Naive thymus-derived CD4-positive, alpha-beta T cell (primary cell): ENCODE measurements around the gene PCSK9. TPM values are rescaled to one million over a fixed set of nuclear protein-coding genes. Genes with fewer than 3 reads are reported as not detected.

ENCODE experiments used
- ATAC-seq: fragments of 150-1000 bp; cut with Tn5 transposase; 2 replicates; pipeline ENCODE4 v1.10.0; 2021; ENCODE audit warnings: mild to moderate bottlenecking, moderate library complexity
- CTCF ChIA-PET: fragments of 350-600 bp; sonication (Branson Sonifier 250); formaldehyde crosslinking; loops from one replicate; lab custom pipeline; 2021; ENCODE audit warnings: antibody characterized with exemption; lab: Charles Lee
- POLR2A ChIA-PET: fragments of 350-600 bp; sonication (Branson Sonifier 250); formaldehyde crosslinking; loops from one replicate; lab custom pipeline; 2021; ENCODE audit warnings: antibody characterized with exemption, inconsistent platforms; lab: Charles Lee
- DNase-seq, 9 donors: peaks; one replicate each; pipeline versions ENCODE4 v3.0.0 to v3.0.0-alpha.2; 2020 to 2022; ENCODE audit warnings: mixed read lengths in 1 of 9
- H3K27ac ChIP-seq: one replicate; pipeline ENCODE4 v1.7.0; 2013; ENCODE audit warnings: mild to moderate bottlenecking, low read depth, low read length, moderate library complexity
- H3K27me3 ChIP-seq, 2 donors: one replicate each; pipeline ENCODE4 v1.7.0; 2013; ENCODE audit warnings: low read length in 2 of 2, mild to moderate bottlenecking in 2 of 2, moderate library complexity in 2 of 2; ENCODE audit not compliant: control insufficient read depth in 2 of 2, insufficient read depth in 2 of 2
- H3K36me3 ChIP-seq, 3 experiments: 1 replicate in 2 of 3; 2 replicates in 1 of 3; pipeline ENCODE4 v1.7.0; 2013; ENCODE audit warnings: low read length in 3 of 3, mild to moderate bottlenecking in 3 of 3, moderate library complexity in 1 of 3; ENCODE audit not compliant: insufficient read depth in 3 of 3, control insufficient read depth in 2 of 3
- H3K4me1 ChIP-seq, 2 donors: one replicate each; pipeline ENCODE4 v1.7.0; 2013; ENCODE audit warnings: low read length in 2 of 2, mild to moderate bottlenecking in 2 of 2, moderate library complexity in 1 of 2; ENCODE audit not compliant: control insufficient read depth in 2 of 2, insufficient read depth in 2 of 2
- H3K4me3 ChIP-seq: 2 replicates; pipeline ENCODE4 v1.7.0; 2013; ENCODE audit warnings: mild to moderate bottlenecking, low read length
- H3K9me3 ChIP-seq, 3 experiments: 1 replicate in 2 of 3; 2 replicates in 1 of 3; pipeline ENCODE4 v1.7.0; 2013; ENCODE audit warnings: low read length in 3 of 3; ENCODE audit not compliant: control insufficient read depth in 2 of 3
- H3K27ac Mint-ChIP-seq, 9 donors: one replicate each; pipeline ENCODE4 v1.8.0; 2020 to 2022; ENCODE audit warnings: mixed read lengths in 9 of 9, mild to moderate bottlenecking in 8 of 9, moderate library complexity in 5 of 9, inconsistent platforms in 2 of 9
- H3K27me3 Mint-ChIP-seq, 5 donors: one replicate each; pipeline ENCODE4 v1.8.0; 2021 to 2022; ENCODE audit warnings: mixed read lengths in 5 of 5, mild to moderate bottlenecking in 1 of 5
- H3K36me3 Mint-ChIP-seq, 5 donors: one replicate each; pipeline ENCODE4 v1.8.0; 2020 to 2022; ENCODE audit warnings: mixed read lengths in 5 of 5, mild to moderate bottlenecking in 3 of 5, inconsistent platforms in 1 of 5
- H3K4me1 Mint-ChIP-seq, 7 donors: one replicate each; pipeline ENCODE4 v1.8.0; 2020 to 2022; ENCODE audit warnings: mixed read lengths in 7 of 7, mild to moderate bottlenecking in 3 of 7, inconsistent platforms in 1 of 7
- H3K4me3 Mint-ChIP-seq, 10 donors: one replicate each; pipeline ENCODE4 v1.8.0; 2020 to 2022; ENCODE audit warnings: mild to moderate bottlenecking in 10 of 10, mixed read lengths in 10 of 10, moderate library complexity in 6 of 10, inconsistent platforms in 2 of 10
- H3K9me3 Mint-ChIP-seq, 11 donors: one replicate each; pipeline ENCODE4 v1.8.0; 2020 to 2022; ENCODE audit warnings: mixed read lengths in 11 of 11, mild to moderate bottlenecking in 4 of 11, inconsistent platforms in 1 of 11, moderate library complexity in 1 of 11
- intact Hi-C, 2 donors: fragments of 100-400 bp; cut with micrococcal nuclease; formaldehyde crosslinking; loops; one replicate each; pipeline ENCODE4 v1.15.1; 2023
- polyA plus RNA-seq, 2 donors: library from polyadenylated mRNA; unstranded; fragments of 300-500 nt; fragmentation: Illumina TruSeq; gene quantifications; one replicate each; pipeline ENCODE4 v1.2.3, GENCODE V29; 2021
- total RNA-seq, 6 experiments: library from RNA in 5 of 6; stranded (reverse) in 5 of 6; gene quantifications; 1 replicate in 5 of 6; 2 replicates in 1 of 6; pipeline ENCODE4 v1.2.3 and lab custom pipeline; 2021 to 2026

The PCSK9 gene
- total and polyA plus RNA-seq, 7 experiments from 2014 or later = not detected

DNA sequence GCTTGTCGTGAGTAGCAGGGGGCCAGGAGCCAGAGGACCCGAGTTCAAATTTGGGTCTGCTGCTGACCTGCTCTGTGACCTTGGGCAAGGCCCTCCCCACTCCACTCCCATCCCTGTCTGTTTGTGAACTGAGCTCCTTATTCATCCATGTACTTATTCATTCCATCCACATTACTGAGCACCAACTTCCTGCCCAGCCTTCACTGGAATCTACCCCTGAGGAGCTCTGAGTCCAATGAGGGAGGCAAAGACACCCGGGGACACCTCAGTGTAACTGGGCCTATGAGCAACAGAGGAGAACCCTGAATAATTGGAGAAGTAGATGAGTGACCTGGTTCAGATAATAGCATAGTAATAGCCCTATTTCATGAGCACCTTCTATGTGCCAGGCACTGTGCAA lies 31.7 kb upstream of the PCSK9 start:
- no peak overlapping the region for H3K27ac ChIP-seq
- ChIA-PET CTCF (no interaction called here), POLR2A (no interaction called here)
- Mint-ChIP-seq H3K9me3 (no peaks in the 10 kb centered on the region), H3K4me1 (no peaks in the 10 kb centered on the region), H3K27me3 (peaks cover 0 to 4% (median 0%) of the 10 kb centered on the region in 5 donors), H3K27ac (no peak overlapping the region), H3K36me3 (no peaks in the 10 kb centered on the region), H3K4me3 (no peak overlapping the region)
- no peaks in the 10 kb centered on the region for H3K27me3 ChIP-seq
- no peaks in the 10 kb centered on the region for H3K4me1 ChIP-seq
- no peak overlapping the region for H3K4me3 ChIP-seq
- ATAC-seq = no peak
- H3K9me3 ChIP-seq = no peaks in the 10 kb centered on the region
- no peaks in the 10 kb centered on the region for H3K36me3 ChIP-seq
- no peak for DNase-seq
- intact Hi-C loops = no loop called here

DNA sequence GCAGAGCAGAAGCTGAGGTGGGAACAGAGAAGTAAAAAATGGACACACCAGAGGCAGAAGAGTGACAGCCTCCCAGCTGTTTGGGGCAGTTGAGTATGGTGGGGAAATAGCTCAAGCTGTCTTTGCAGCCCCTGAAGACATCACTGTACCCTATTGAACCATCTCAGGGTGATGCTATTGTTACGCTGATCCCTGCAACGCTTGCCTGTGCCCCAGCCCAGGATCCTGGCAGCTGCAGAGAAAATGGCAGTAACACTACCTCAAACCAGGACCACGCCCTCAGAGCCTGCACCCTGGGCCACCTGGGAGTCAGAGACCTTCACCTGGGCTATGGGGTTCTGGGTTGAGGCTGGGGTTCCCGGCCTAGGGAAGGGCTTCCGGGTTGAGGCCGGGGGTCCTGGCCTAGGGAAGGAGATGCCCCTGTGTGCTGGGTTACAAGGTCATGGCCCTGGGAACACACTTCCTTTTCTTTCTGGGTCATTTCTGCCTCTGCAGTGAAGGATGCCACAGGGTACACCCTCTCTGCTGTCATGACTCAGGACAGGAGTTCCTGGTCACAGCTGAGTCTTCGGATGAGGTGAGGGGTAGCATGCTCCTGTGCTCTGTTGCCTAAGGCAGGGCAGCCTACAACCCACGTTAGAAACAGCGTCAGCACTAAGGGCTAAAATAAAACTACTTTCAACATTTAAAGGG lies 29.0 kb upstream of the PCSK9 start:
- H3K9me3 ChIP-seq = no peaks in the 10 kb centered on the region
- H3K4me1 ChIP-seq = no peaks in the 10 kb centered on the region
- no peaks in the 10 kb centered on the region for H3K36me3 Mint-ChIP-seq
- H3K4me1 Mint-ChIP-seq = no peaks in the 10 kb centered on the region
- no peaks in the 10 kb centered on the region for H3K36me3 ChIP-seq
- H3K4me3 ChIP-seq = no peak overlapping the region
- no peaks in the 10 kb centered on the region for H3K9me3 Mint-ChIP-seq
- H3K27ac Mint-ChIP-seq = peak overlapping the region in 1 of 9 donors; percentile 38
- H3K27ac ChIP-seq = no peak overlapping the region
- ATAC-seq (no peak), DNase-seq (no peak)
- no peak overlapping the region for H3K4me3 Mint-ChIP-seq
- intact Hi-C loops = no loop called here
- ChIA-PET POLR2A (no interaction called here), CTCF (no interaction called here)
- H3K27me3 Mint-ChIP-seq = peaks cover 5 to 17% (median 13%) of the 10 kb centered on the region in 5 donors
- no peaks in the 10 kb centered on the region for H3K27me3 ChIP-seq

DNA sequence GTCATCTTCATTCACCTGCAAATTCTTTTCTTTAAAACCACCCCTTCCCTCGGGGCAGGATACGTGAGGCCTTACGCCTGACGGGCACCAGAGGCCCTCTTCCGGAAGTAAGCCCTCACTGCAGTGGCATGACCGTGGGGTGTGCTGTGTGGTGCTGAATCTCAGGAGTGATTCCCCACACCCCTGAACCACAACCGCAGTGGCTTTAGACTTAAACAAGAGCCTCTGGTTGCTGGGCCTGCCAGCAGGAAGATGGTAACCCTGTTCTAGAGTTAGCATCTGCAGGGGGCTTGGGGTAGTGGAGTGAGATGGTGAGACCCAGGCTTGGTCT lies 28.5 kb upstream of the PCSK9 start:
- H3K4me1 ChIP-seq = no peaks in the 10 kb centered on the region
- H3K9me3 Mint-ChIP-seq = no peaks in the 10 kb centered on the region
- CTCF ChIA-PET = no interaction called here
- H3K27me3 ChIP-seq = no peaks in the 10 kb centered on the region
- DNase-seq (no peak), ATAC-seq (peak; percentile 17)
- no peaks in the 10 kb centered on the region for H3K9me3 ChIP-seq
- POLR2A ChIA-PET = no interaction called here
- no peak overlapping the region for H3K27ac ChIP-seq
- H3K27ac Mint-ChIP-seq = no peak overlapping the region
- no peaks in the 10 kb centered on the region for H3K4me1 Mint-ChIP-seq
- H3K27me3 Mint-ChIP-seq = peaks cover 5 to 22% (median 13%) of the 10 kb centered on the region in 5 donors
- no peak overlapping the region for H3K4me3 ChIP-seq
- no peaks in the 10 kb centered on the region for H3K36me3 ChIP-seq
- H3K36me3 Mint-ChIP-seq = no peaks in the 10 kb centered on the region
- intact Hi-C loops = no loop called here
- no peak overlapping the region for H3K4me3 Mint-ChIP-seq

DNA sequence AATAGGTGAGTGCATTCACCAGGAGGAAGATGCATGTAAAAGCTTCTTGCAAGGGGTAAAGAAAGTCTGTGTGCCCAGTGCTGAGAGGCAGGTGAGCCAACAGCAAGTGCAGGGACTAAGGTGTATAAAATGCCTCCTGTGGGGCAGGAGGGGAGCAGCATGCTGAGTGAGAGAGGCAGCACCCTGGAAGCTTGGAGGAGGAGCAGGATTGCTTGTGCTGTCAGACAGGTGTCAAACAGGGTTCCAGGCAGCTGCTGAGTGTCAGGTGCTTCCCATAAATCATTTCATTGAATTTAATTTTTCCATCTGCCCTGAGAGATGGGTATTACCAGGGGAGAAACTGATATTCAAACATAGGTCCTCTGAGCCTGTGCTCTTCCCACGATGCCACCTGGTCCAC lies 26.7 kb upstream of the PCSK9 start:
- ChIA-PET POLR2A (no interaction called here), CTCF (no interaction called here)
- H3K9me3 ChIP-seq = no peaks in the 10 kb centered on the region
- no peak overlapping the region for H3K27ac ChIP-seq
- Mint-ChIP-seq H3K27me3 (peaks cover 5 to 24% (median 18%) of the 10 kb centered on the region in 5 donors), H3K4me1 (no peaks in the 10 kb centered on the region), H3K9me3 (no peaks in the 10 kb centered on the region), H3K4me3 (no peak overlapping the region), H3K36me3 (no peaks in the 10 kb centered on the region), H3K27ac (no peak overlapping the region)
- DNase-seq (no peak), ATAC-seq (no peak)
- intact Hi-C loops = no loop called here
- no peaks in the 10 kb centered on the region for H3K4me1 ChIP-seq
- no peak overlapping the region for H3K4me3 ChIP-seq
- H3K27me3 ChIP-seq = no peaks in the 10 kb centered on the region
- H3K36me3 ChIP-seq = no peaks in the 10 kb centered on the region

DNA sequence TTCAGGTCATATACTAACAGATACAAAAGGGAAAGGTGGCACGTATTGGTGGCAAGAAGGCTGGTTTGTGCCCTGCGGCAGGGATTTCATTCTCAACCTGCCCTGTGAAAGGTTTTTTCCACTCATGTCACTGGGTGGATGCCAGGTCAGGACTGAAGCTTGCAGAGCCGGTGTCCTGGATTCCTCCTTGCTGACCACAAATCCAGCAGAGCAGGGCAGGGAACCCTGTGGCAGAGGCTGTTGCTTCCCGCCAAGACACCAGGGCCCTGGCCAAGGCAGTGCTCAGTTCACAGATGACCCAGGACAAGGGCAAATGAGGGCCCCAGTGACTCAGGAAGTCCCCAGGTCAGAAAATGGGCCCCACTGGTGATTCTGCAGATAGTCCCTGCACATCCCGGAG lies 24.2 kb upstream of the PCSK9 start:
- ChIA-PET CTCF (no interaction called here), POLR2A (no interaction called here)
- H3K36me3 ChIP-seq = no peaks in the 10 kb centered on the region
- Mint-ChIP-seq H3K36me3 (no peaks in the 10 kb centered on the region), H3K9me3 (no peaks in the 10 kb centered on the region), H3K4me1 (no peaks in the 10 kb centered on the region), H3K4me3 (no peak overlapping the region), H3K27ac (no peak overlapping the region), H3K27me3 (peaks cover 10 to 29% (median 24%) of the 10 kb centered on the region in 5 donors)
- no peak overlapping the region for H3K27ac ChIP-seq
- intact Hi-C loops = no loop called here
- no peak overlapping the region for H3K4me3 ChIP-seq
- H3K9me3 ChIP-seq = no peaks in the 10 kb centered on the region
- no peak for DNase-seq
- ATAC-seq = no peak
- H3K27me3 ChIP-seq = no peaks in the 10 kb centered on the region
- H3K4me1 ChIP-seq = no peaks in the 10 kb centered on the region

GRCh38 chr1:55015731-55016620 lies 23.4 kb upstream of the PCSK9 start:
- CTCF ChIA-PET = no interaction called here
- no peaks in the 10 kb centered on the region for H3K4me1 ChIP-seq
- H3K36me3 Mint-ChIP-seq = no peaks in the 10 kb centered on the region
- DNase-seq (no peak), ATAC-seq (no peak)
- H3K4me1 Mint-ChIP-seq = no peaks in the 10 kb centered on the region
- no peak overlapping the region for H3K4me3 ChIP-seq
- intact Hi-C loops = no loop called here
- no peak overlapping the region for H3K27ac Mint-ChIP-seq
- H3K36me3 ChIP-seq = no peaks in the 10 kb centered on the region
- no peak overlapping the region for H3K4me3 Mint-ChIP-seq
- POLR2A ChIA-PET = no interaction called here
- H3K9me3 Mint-ChIP-seq = no peaks in the 10 kb centered on the region
- peaks cover 10 to 30% (median 27%) of the 10 kb centered on the region in 5 donors for H3K27me3 Mint-ChIP-seq
- H3K9me3 ChIP-seq = no peaks in the 10 kb centered on the region
- no peaks in the 10 kb centered on the region for H3K27me3 ChIP-seq
- no peak overlapping the region for H3K27ac ChIP-seq
